Liver (tissue), 9 donors: ENCODE measurements around the gene TMPRSS6. TPM values are rescaled to one million over a fixed set of nuclear protein-coding genes. Genes with fewer than 3 reads are reported as not detected.

Experiments
- DNase-seq: peaks from one replicate; pipeline ENCODE4 v3.0.0-alpha.2; 2017; ENCODE audit warnings: low spot score
- H3K27ac ChIP-seq, 2 donors: one replicate each; pipeline ENCODE4 v1.7.0; 2013; ENCODE audit warnings: inconsistent platforms in 2 of 2, low read length in 2 of 2, control low read depth in 1 of 2, low read depth in 1 of 2, mild to moderate bottlenecking in 1 of 2
- H3K27me3 ChIP-seq, 4 donors: one replicate each; pipeline versions ENCODE4 v1.6.1 to v1.7.0; 2013; ENCODE audit warnings: low read length in 3 of 4, inconsistent platforms in 1 of 4, mild to moderate bottlenecking in 1 of 4, moderate library complexity in 1 of 4; ENCODE audit not compliant: control insufficient read depth in 4 of 4, insufficient read depth in 4 of 4
- H3K36me3 ChIP-seq, 4 donors: one replicate each; pipeline versions ENCODE4 v1.6.1 to v1.7.0; 2013; ENCODE audit warnings: low read length in 3 of 4, mild to moderate bottlenecking in 3 of 4, low read depth in 1 of 4, moderate library complexity in 1 of 4; ENCODE audit not compliant: control insufficient read depth in 4 of 4, insufficient read depth in 3 of 4
- H3K4me1 ChIP-seq, 4 donors: one replicate each; pipeline versions ENCODE4 v1.6.1 to v1.7.0; 2013; ENCODE audit warnings: low read length in 3 of 4, mild to moderate bottlenecking in 3 of 4, moderate library complexity in 1 of 4; ENCODE audit not compliant: control insufficient read depth in 4 of 4, insufficient read depth in 4 of 4
- H3K4me3 ChIP-seq, 3 donors: one replicate each; pipeline versions ENCODE4 v1.6.1 to v1.7.0; 2013; ENCODE audit warnings: low read length in 3 of 3, control low read depth in 1 of 3, low read depth in 1 of 3, mild to moderate bottlenecking in 1 of 3
- H3K9ac ChIP-seq, 2 donors: one replicate each; pipeline ENCODE4 v1.7.0; 2013; ENCODE audit warnings: low read length in 2 of 2, mild to moderate bottlenecking in 2 of 2, moderate library complexity in 2 of 2, control low read depth in 1 of 2, low read depth in 1 of 2
- H3K9me3 ChIP-seq, 4 donors: one replicate each; pipeline versions ENCODE4 v1.6.1 to v1.7.0; 2013; ENCODE audit warnings: low read length in 3 of 4; ENCODE audit not compliant: control insufficient read depth in 4 of 4
- ATF3 ChIP-seq: IDR thresholded peaks from 2 replicates; pipeline ENCODE4 v1.6.1; 2016; ENCODE audit warnings: antibody characterized with exemption
- CTCF ChIP-seq: fragments of 150-350 bp; IDR thresholded peaks from 2 replicates; pipeline ENCODE4 v1.5.1; 2017; ENCODE audit warnings: improper control_type of control experiment, low read depth, low read length; ENCODE audit not compliant: missing input control
- EGR1 ChIP-seq, 2 donors: IDR thresholded peaks; 2 replicates each; pipeline ENCODE4 v1.6.1; 2016 to 2018; ENCODE audit warnings: antibody characterized with exemption in 2 of 2, low read depth in 2 of 2
- FOXA1 ChIP-seq: IDR thresholded peaks from 2 replicates; pipeline ENCODE4 v1.6.1; 2016; ENCODE audit warnings: antibody characterized with exemption
- FOXA2 ChIP-seq: IDR thresholded peaks from 2 replicates; pipeline ENCODE4 v1.6.1; 2016; ENCODE audit warnings: antibody characterized with exemption
- GABPA ChIP-seq, 2 donors: IDR thresholded peaks in 1 of 2; conservative IDR thresholded peaks in 1 of 2; 2 replicates each; pipeline ENCODE4 v1.6.1; 2016; ENCODE audit warnings: antibody characterized with exemption in 2 of 2, mild to moderate bottlenecking in 1 of 2, moderate library complexity in 1 of 2
- HNF4A ChIP-seq, 2 donors: conservative IDR thresholded peaks; 2 replicates each; pipeline ENCODE4 v1.6.1; 2016; ENCODE audit warnings: antibody characterized with exemption in 2 of 2, mild to moderate bottlenecking in 2 of 2
- HNF4G ChIP-seq: IDR thresholded peaks from 2 replicates; pipeline ENCODE4 v1.6.1; 2016; ENCODE audit warnings: antibody characterized with exemption
- JUND ChIP-seq, 2 donors: IDR thresholded peaks; 2 replicates each; pipeline ENCODE4 v1.6.1; 2016; ENCODE audit warnings: antibody characterized with exemption in 2 of 2
- MAX ChIP-seq: IDR thresholded peaks from 2 replicates; pipeline ENCODE4 v1.6.1; 2016; ENCODE audit warnings: antibody characterized with exemption
- NR2F2 ChIP-seq: IDR thresholded peaks from 2 replicates; pipeline ENCODE4 v1.6.1; 2016; ENCODE audit warnings: antibody characterized with exemption
- RAD21 ChIP-seq, 2 donors: IDR thresholded peaks; 2 replicates each; pipeline ENCODE4 v1.6.1; 2016; ENCODE audit warnings: antibody characterized with exemption in 2 of 2, mild to moderate bottlenecking in 2 of 2
- REST ChIP-seq: IDR thresholded peaks from 2 replicates; pipeline ENCODE4 v1.6.1; 2016; ENCODE audit warnings: antibody characterized with exemption, mild to moderate bottlenecking
- RXRA ChIP-seq, 2 donors: IDR thresholded peaks; 2 replicates each; pipeline ENCODE4 v1.6.1; 2017 to 2018; ENCODE audit warnings: antibody characterized with exemption in 2 of 2, mild to moderate bottlenecking in 1 of 2
- SP1 ChIP-seq: IDR thresholded peaks from 2 replicates; pipeline ENCODE4 v1.6.1; 2018; ENCODE audit warnings: antibody characterized with exemption, mild to moderate bottlenecking
- YY1 ChIP-seq: IDR thresholded peaks from 2 replicates; pipeline ENCODE4 v1.6.1; 2016; ENCODE audit warnings: antibody characterized with exemption, mild to moderate bottlenecking
- WGBS: extraction: QIAGEN DNeasy Blood & Tissue Kit; methylation state at CpG from one replicate; pipeline ENCODE4 v1.1.7; 2013; 5-methylcytosine and 5-hydroxymethylcytosine counted together
- polyA plus RNA-seq, 2 donors: library from polyadenylated mRNA; stranded (reverse) in 1 of 2; unstranded in 1 of 2; fragments of 200-250 nt in 1 of 2; fragments of >200 nt in 1 of 2; fragmentation: Nextera tagmentation in 1 of 2; extraction: Ambion mirVana in 1 of 2; gene quantifications; one replicate each; pipeline versions ENCODE4 v1.2.1 to v1.2.3, GENCODE V29; 2013 to 2015
- total RNA-seq, 2 donors: library from RNA; depleted of rRNA; stranded (reverse); fragments of >200 nt; gene quantifications; one replicate each; pipeline ENCODE4 v1.2.3, GENCODE V29; 2014
- donor health status: healthy.
- donor health status: healthy.
- donor health status: healthy.
- donor health status: healthy.
- donor health status: healthy.

Gene TMPRSS6
- total and polyA plus RNA-seq, 4 donors = 12.6 to 47.1 (median 39.9) TPM

GRCh38 chr22:37113757-37114156 lies 4.2 kb upstream of the TMPRSS6 start:
- DNase-seq = no peak
- Histone ChIP-seq H3K27me3 (no peaks in the 10 kb centered on the region), H3K4me3 (no peak overlapping the region), H3K36me3 (peaks cover 0 to 1% (median 0%) of the 10 kb centered on the region in 4 donors), H3K4me1 (peaks cover 2 to 50% (median 33%) of the 10 kb centered on the region in 4 donors), H3K9me3 (no peaks in the 10 kb centered on the region), H3K9ac (no peak overlapping the region), H3K27ac (no peak overlapping the region)
- 91% methylated on average over 8 of the region's 8 CpGs for WGBS
- no peak for TF ChIP-seq YY1
- TF ChIP-seq SP1 = no peak
- no peak for TF ChIP-seq REST
- no peak for TF ChIP-seq MAX
- no peak for TF ChIP-seq EGR1 (IDR thresholded peaks at IDR 0.05; ENCODE audit: low read depth in 2 of 2)
- no peak for TF ChIP-seq RAD21 (IDR thresholded peaks at IDR 0.05)

GRCh38 chr22:37112084-37112728 lies 2.7 kb upstream of the TMPRSS6 start:
- peak; percentile 77 for DNase-seq
- WGBS = 33% methylated on average over 12 of the region's 12 CpGs

GRCh38 chr22:37111156-37111717 lies 1.7 kb upstream of the TMPRSS6 start:
- Histone ChIP-seq H3K27me3 (no peaks in the 10 kb centered on the region), H3K9ac (no peak overlapping the region), H3K27ac (peak overlapping the region; percentile 4 to 80), H3K4me1 (peaks cover 2 to 69% (median 49%) of the 10 kb centered on the region in 4 donors), H3K9me3 (no peaks in the 10 kb centered on the region), H3K36me3 (peaks cover 0 to 1% (median 0%) of the 10 kb centered on the region in 4 donors), H3K4me3 (no peak overlapping the region)
- DNase-seq = no peak
- WGBS = 91% methylated on average over 13 of the region's 13 CpGs
- TF ChIP-seq FOXA2 = no peak
- no peak for TF ChIP-seq REST
- TF ChIP-seq CTCF = no peak
- TF ChIP-seq FOXA1 = no peak
- TF ChIP-seq NR2F2 = no peak
- no peak for TF ChIP-seq EGR1 (IDR thresholded peaks at IDR 0.05; ENCODE audit: low read depth in 2 of 2)
- no peak for TF ChIP-seq GABPA (IDR thresholded peaks at IDR 0.05 in 1 of 2, conservative IDR thresholded peaks at IDR 0.05 in 1 of 2)
- no peak for TF ChIP-seq YY1
- no peak for TF ChIP-seq RAD21 (IDR thresholded peaks at IDR 0.05)

More at GRCh38 chr22:37112084-37112728, 2.7 kb upstream of the TMPRSS6 start:
- TF ChIP-seq NR2F2 (peak; percentile 51), YY1 (peak; percentile 59), HNF4G (peak; percentile 40), HNF4A (conservative IDR thresholded peaks at IDR 0.05) (peak; percentile 83 to 87), JUND (IDR thresholded peaks at IDR 0.05) (no peak), RAD21 (IDR thresholded peaks at IDR 0.05) (peak in 1 of 2 donors; percentile 55), SP1 (peak; percentile 82), MAX (no peak), RXRA (IDR thresholded peaks at IDR 0.05) (peak; percentile 87 to 91), ATF3 (no peak)
- Histone ChIP-seq H3K36me3 (peaks cover 0 to 1% (median 0%) of the 10 kb centered on the region in 4 donors), H3K9me3 (no peaks in the 10 kb centered on the region), H3K27ac (peak overlapping the region; percentile 62 to 80), H3K27me3 (no peaks in the 10 kb centered on the region), H3K9ac (no peak overlapping the region), H3K4me1 (peaks cover 2 to 65% (median 46%) of the 10 kb centered on the region in 4 donors), H3K4me3 (no peak overlapping the region)
